ENCODE measurements around the gene PIGX.

- TF ChIP-seq, protein P1, sequence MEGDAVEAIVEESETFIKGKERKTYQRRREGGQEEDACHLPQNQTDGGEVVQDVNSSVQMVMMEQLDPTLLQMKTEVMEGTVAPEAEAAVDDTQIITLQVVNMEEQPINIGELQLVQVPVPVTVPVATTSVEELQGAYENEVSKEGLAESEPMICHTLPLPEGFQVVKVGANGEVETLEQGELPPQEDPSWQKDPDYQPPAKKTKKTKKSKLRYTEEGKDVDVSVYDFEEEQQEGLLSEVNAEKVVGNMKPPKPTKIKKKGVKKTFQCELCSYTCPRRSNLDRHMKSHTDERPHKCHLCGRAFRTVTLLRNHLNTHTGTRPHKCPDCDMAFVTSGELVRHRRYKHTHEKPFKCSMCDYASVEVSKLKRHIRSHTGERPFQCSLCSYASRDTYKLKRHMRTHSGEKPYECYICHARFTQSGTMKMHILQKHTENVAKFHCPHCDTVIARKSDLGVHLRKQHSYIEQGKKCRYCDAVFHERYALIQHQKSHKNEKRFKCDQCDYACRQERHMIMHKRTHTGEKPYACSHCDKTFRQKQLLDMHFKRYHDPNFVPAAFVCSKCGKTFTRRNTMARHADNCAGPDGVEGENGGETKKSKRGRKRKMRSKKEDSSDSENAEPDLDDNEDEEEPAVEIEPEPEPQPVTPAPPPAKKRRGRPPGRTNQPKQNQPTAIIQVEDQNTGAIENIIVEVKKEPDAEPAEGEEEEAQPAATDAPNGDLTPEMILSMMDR (conservative IDR thresholded peaks at IDR 0.05) = no peak
- no peak for TF ChIP-seq ZFX (IDR thresholded peaks at IDR 0.05)
Observed at GRCh38 chr3:196691386-196691785, 20.8 kb upstream of the PIGX start.
